Suprapubic skin (tissue), 4 donors: ENCODE results near the gene GABRA1. TPM values are rescaled to one million over a fixed set of nuclear protein-coding genes. Genes with fewer than 3 reads are reported as not detected.

Experiments
- DNase-seq, 2 donors: peaks; one replicate each; pipeline ENCODE4 v3.0.0-alpha.2; 2019; ENCODE audit warnings: low spot score in 2 of 2
- H3K27ac ChIP-seq: fragments of 200-600 bp; sonication (generic); one replicate; pipeline ENCODE4 v1.5.1; 2019
- H3K27me3 ChIP-seq: fragments of 200-600 bp; sonication (generic); one replicate; pipeline ENCODE4 v1.5.1; 2019
- H3K36me3 ChIP-seq: fragments of 200-600 bp; sonication (generic); one replicate; pipeline ENCODE4 v1.5.1; 2019
- H3K4me1 ChIP-seq: fragments of 200-600 bp; sonication (generic); one replicate; pipeline ENCODE4 v1.5.1; 2019
- H3K4me3 ChIP-seq: fragments of 200-600 bp; sonication (generic); one replicate; pipeline ENCODE4 v1.5.1; 2019; ENCODE audit warnings: mild to moderate bottlenecking
- H3K9me3 ChIP-seq: fragments of 200-600 bp; sonication (generic); one replicate; pipeline ENCODE4 v1.5.1; 2019
- CTCF ChIP-seq, 2 donors: fragments of 200-600 bp in 1 of 2; fragments of 450-650 bp in 1 of 2; sonication (generic) in 1 of 2; IDR thresholded peaks; one replicate each; pipeline ENCODE4 v1.5.1; 2016 to 2019; ENCODE audit warnings: antibody characterized with exemption in 2 of 2, mild to moderate bottlenecking in 1 of 2, moderate library complexity in 1 of 2
- EP300 ChIP-seq: sonication (generic); formaldehyde crosslinking; IDR thresholded peaks from one replicate; pipeline ENCODE4 v1.6.1; 2017; ENCODE audit warnings: antibody characterized with exemption
- POLR2A ChIP-seq, 2 donors: fragments of 450-650 bp; IDR thresholded peaks; one replicate each; pipeline ENCODE4 v1.6.1; 2017; ENCODE audit warnings: antibody characterized with exemption in 2 of 2, mild to moderate bottlenecking in 2 of 2, moderate library complexity in 2 of 2
- POLR2AphosphoS5 ChIP-seq, 3 donors: sonication (generic); formaldehyde crosslinking; IDR thresholded peaks; one replicate each; pipeline ENCODE4 v1.6.1; 2017; ENCODE audit warnings: antibody characterized with exemption in 3 of 3
- WGBS: methylation state at CpG from one replicate; pipeline ENCODE4 v1.1.5; 2018; 5-methylcytosine and 5-hydroxymethylcytosine counted together
- total RNA-seq, 4 donors: library from RNA; depleted of rRNA; stranded (reverse); fragments of >200 nt; gene quantifications; one replicate each; pipeline ENCODE4 v1.1.0, GENCODE V29; 2016

GABRA1 gene
- total RNA-seq, 4 donors from 2014 or later = not detected

- TF ChIP-seq POLR2A (IDR thresholded peaks at IDR 0.05) (no peak), CTCF (IDR thresholded peaks at IDR 0.05) (no peak), EP300 (no peak), POLR2AphosphoS5 (IDR thresholded peaks at IDR 0.05) (no peak)
- no peaks in the 10 kb centered on the region for H3K9me3 ChIP-seq
- H3K27me3 ChIP-seq = peaks cover 31% of the 10 kb centered on the region
- 66% methylated on average over 3 of the region's 3 CpGs for WGBS
- no peaks in the 10 kb centered on the region for H3K36me3 ChIP-seq
- peaks cover 5% of the 10 kb centered on the region for H3K4me1 ChIP-seq
- H3K27ac ChIP-seq = no peak overlapping the region
- no peak overlapping the region for H3K4me3 ChIP-seq
- DNase-seq = no peak
These were observed 2.6 kb downstream of the GABRA1 start for GRCh38 chr5:161850491-161850890.

GRCh38 chr5:161851691-161852299 lies 3.9 kb downstream of the GABRA1 start:
- Histone ChIP-seq H3K4me1 (peaks cover 5% of the 10 kb centered on the region), H3K27ac (no peak overlapping the region), H3K9me3 (no peaks in the 10 kb centered on the region), H3K27me3 (peaks cover 31% of the 10 kb centered on the region), H3K4me3 (no peak overlapping the region), H3K36me3 (no peaks in the 10 kb centered on the region)
- TF ChIP-seq EP300 = no peak
- TF ChIP-seq CTCF (IDR thresholded peaks at IDR 0.05) = no peak
- no peak for TF ChIP-seq POLR2A (IDR thresholded peaks at IDR 0.05)
- TF ChIP-seq POLR2AphosphoS5 (IDR thresholded peaks at IDR 0.05) = no peak
- DNase-seq = no peak
- WGBS = 55% methylated on average over 2 of the region's 2 CpGs

GRCh38 chr5:161857358-161857757 lies 9.4 kb downstream of the GABRA1 start:
- Histone ChIP-seq H3K36me3 (no peaks in the 10 kb centered on the region), H3K4me1 (no peaks in the 10 kb centered on the region), H3K27me3 (no peaks in the 10 kb centered on the region), H3K4me3 (no peak overlapping the region), H3K9me3 (no peaks in the 10 kb centered on the region), H3K27ac (no peak overlapping the region)
- TF ChIP-seq EP300 (no peak), POLR2A (IDR thresholded peaks at IDR 0.05) (no peak), CTCF (IDR thresholded peaks at IDR 0.05) (no peak), POLR2AphosphoS5 (IDR thresholded peaks at IDR 0.05) (no peak)
- DNase-seq = no peak
- WGBS = 58% methylated on average over 1 of the region's 1 CpG

- H3K4me1 ChIP-seq = no peaks in the 10 kb centered on the region
- TF ChIP-seq CTCF (IDR thresholded peaks at IDR 0.05) (no peak), EP300 (no peak)
- H3K9me3 ChIP-seq = no peaks in the 10 kb centered on the region
- H3K36me3 ChIP-seq = no peaks in the 10 kb centered on the region
- no peak overlapping the region for H3K4me3 ChIP-seq
- WGBS = 78% methylated on average over 3 of the region's 3 CpGs
- no peaks in the 10 kb centered on the region for H3K27me3 ChIP-seq
- no peak for DNase-seq
- no peak overlapping the region for H3K27ac ChIP-seq
These were observed 15.3 kb downstream of the GABRA1 start for GRCh38 chr5:161863259-161863658.

GRCh38 chr5:161863811-161864210 lies 15.9 kb downstream of the GABRA1 start:
- Histone ChIP-seq H3K27me3 (no peaks in the 10 kb centered on the region), H3K27ac (no peak overlapping the region), H3K36me3 (no peaks in the 10 kb centered on the region), H3K9me3 (no peaks in the 10 kb centered on the region), H3K4me3 (no peak overlapping the region), H3K4me1 (no peaks in the 10 kb centered on the region)
- TF ChIP-seq CTCF (IDR thresholded peaks at IDR 0.05) (no peak), EP300 (no peak), POLR2A (IDR thresholded peaks at IDR 0.05) (no peak), POLR2AphosphoS5 (IDR thresholded peaks at IDR 0.05) (no peak)
- DNase-seq = no peak
- WGBS = 29% methylated on average over 1 of the region's 1 CpG
